ENCODE measurements around the gene CCNJ. TPM values are rescaled to one million over a fixed set of nuclear protein-coding genes. Genes with fewer than 3 reads are reported as not detected.
A peak's percentile ranks its signal among the peaks of the same experiment; 100 is the strongest.

The CCNJ gene
- polyA plus RNA-seq, 1 of the 3 experiments (the other 2 are of a cell fraction), result 4.3 TPM

DNA sequence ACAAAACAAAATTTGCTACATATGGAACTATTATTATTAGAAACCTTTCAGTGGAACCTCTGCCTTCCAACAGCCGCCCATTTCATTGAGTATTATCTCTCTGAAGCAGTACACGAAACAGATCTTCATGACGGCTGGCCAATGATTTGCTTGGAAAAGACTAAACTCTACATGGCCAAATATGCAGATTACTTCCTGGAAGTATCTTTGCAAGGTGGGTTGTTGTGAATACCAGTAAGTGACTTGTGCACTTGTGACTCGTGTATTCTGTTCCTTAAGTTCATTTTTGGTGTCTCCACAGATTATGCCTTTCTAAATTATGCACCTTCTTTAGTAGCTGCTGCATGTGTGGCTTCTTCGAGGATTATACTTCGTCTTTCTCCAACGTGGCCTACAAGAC is 13.4 kb downstream of the CCNJ start:
- WGBS (ENCODE audit: low lambda C conversion rate), result 93% methylated on average over 7 of the region's 7 CpGs
- H3K9ac ChIP-seq, result no peak overlapping the region
- no peak overlapping the region for H3K27ac ChIP-seq (ENCODE audit: low read depth in 2 of 2, low read length in 1 of 2)
- H3K9me3 ChIP-seq, result no peaks in the 10 kb centered on the region
- H3K36me3 ChIP-seq (replicated peaks in 1 of 2; ENCODE audit: control insufficient read depth in 1 of 2, insufficient read depth in 2 of 2, low read length in 1 of 2), result peaks cover 49 to 59% of the 10 kb centered on the region in 2 experiments
- no peak overlapping the region for H2AFZ ChIP-seq (ENCODE audit: low read depth)
- ChIA-PET POLR2A (no interaction called here), CTCF (no interaction called here)
- DNase-seq, result no peak
- H3K4me1 ChIP-seq (ENCODE audit: control insufficient read depth in 1 of 2, insufficient read depth in 2 of 2, low read depth in 1 of 2, low read length in 1 of 2), result no peaks in the 10 kb centered on the region
- H3K9me2 ChIP-seq, result no peaks in the 10 kb centered on the region
- H3K27me3 ChIP-seq (ENCODE audit: insufficient read depth), result no peaks in the 10 kb centered on the region
- H4K20me1 ChIP-seq (ENCODE audit: insufficient read depth), result peaks cover 9% of the 10 kb centered on the region; the same call in 1 of the 2 replicates
- no peaks in the 10 kb centered on the region for H3F3A ChIP-seq (replicated peaks; ENCODE audit: insufficient read depth)
- H3K4me2 ChIP-seq, result no peak overlapping the region
- TF ChIP-seq, protein P1, sequence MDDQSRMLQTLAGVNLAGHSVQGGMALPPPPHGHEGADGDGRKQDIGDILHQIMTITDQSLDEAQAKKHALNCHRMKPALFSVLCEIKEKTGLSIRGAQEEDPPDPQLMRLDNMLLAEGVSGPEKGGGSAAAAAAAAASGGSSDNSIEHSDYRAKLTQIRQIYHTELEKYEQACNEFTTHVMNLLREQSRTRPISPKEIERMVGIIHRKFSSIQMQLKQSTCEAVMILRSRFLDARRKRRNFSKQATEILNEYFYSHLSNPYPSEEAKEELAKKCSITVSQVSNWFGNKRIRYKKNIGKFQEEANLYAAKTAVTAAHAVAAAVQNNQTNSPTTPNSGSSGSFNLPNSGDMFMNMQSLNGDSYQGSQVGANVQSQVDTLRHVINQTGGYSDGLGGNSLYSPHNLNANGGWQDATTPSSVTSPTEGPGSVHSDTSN (IDR thresholded peaks at IDR 0.05), result no peak
- TF ChIP-seq EP300 (IDR thresholded peaks at IDR 0.05; ENCODE audit: borderline replicate concordance in 1 of 2, low read depth in 1 of 2, low read length in 1 of 2), result no peak
- no peak for TF ChIP-seq NRF1 (IDR thresholded peaks at IDR 0.05; ENCODE audit: low read depth, low read length)
- TF ChIP-seq, protein P2, sequence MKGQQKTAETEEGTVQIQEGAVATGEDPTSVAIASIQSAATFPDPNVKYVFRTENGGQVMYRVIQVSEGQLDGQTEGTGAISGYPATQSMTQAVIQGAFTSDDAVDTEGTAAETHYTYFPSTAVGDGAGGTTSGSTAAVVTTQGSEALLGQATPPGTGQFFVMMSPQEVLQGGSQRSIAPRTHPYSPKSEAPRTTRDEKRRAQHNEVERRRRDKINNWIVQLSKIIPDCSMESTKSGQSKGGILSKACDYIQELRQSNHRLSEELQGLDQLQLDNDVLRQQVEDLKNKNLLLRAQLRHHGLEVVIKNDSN (IDR thresholded peaks at IDR 0.05; ENCODE audit: borderline replicate concordance, low read depth), result no peak
- TF ChIP-seq FOSL2 (IDR thresholded peaks at IDR 0.05; ENCODE audit: borderline replicate concordance, low read depth), result no peak
- TF ChIP-seq, protein P3, sequence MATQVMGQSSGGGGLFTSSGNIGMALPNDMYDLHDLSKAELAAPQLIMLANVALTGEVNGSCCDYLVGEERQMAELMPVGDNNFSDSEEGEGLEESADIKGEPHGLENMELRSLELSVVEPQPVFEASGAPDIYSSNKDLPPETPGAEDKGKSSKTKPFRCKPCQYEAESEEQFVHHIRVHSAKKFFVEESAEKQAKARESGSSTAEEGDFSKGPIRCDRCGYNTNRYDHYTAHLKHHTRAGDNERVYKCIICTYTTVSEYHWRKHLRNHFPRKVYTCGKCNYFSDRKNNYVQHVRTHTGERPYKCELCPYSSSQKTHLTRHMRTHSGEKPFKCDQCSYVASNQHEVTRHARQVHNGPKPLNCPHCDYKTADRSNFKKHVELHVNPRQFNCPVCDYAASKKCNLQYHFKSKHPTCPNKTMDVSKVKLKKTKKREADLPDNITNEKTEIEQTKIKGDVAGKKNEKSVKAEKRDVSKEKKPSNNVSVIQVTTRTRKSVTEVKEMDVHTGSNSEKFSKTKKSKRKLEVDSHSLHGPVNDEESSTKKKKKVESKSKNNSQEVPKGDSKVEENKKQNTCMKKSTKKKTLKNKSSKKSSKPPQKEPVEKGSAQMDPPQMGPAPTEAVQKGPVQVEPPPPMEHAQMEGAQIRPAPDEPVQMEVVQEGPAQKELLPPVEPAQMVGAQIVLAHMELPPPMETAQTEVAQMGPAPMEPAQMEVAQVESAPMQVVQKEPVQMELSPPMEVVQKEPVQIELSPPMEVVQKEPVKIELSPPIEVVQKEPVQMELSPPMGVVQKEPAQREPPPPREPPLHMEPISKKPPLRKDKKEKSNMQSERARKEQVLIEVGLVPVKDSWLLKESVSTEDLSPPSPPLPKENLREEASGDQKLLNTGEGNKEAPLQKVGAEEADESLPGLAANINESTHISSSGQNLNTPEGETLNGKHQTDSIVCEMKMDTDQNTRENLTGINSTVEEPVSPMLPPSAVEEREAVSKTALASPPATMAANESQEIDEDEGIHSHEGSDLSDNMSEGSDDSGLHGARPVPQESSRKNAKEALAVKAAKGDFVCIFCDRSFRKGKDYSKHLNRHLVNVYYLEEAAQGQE (IDR thresholded peaks at IDR 0.05; ENCODE audit: low read depth, low read length), result no peak
- TF ChIP-seq JUND (IDR thresholded peaks at IDR 0.05), result no peak
- no peak for TF ChIP-seq NFIC (IDR thresholded peaks at IDR 0.05; ENCODE audit: borderline replicate concordance)
- TF ChIP-seq ELF1 (IDR thresholded peaks at IDR 0.05), result no peak
- no peak for TF ChIP-seq CHD2 (IDR thresholded peaks at IDR 0.05; ENCODE audit: low read length, partially characterized antibody)
- TF ChIP-seq GATA2 (CRISPR knock-in tag; IDR thresholded peaks at IDR 0.05), result no peak
- peaks cover 32% of the 10 kb centered on the region for H3K79me2 ChIP-seq (ENCODE audit: insufficient read depth)
- H3K4me3 ChIP-seq (ENCODE audit: low read depth in 2 of 2, low read length in 1 of 2), result no peak overlapping the region

DNA sequence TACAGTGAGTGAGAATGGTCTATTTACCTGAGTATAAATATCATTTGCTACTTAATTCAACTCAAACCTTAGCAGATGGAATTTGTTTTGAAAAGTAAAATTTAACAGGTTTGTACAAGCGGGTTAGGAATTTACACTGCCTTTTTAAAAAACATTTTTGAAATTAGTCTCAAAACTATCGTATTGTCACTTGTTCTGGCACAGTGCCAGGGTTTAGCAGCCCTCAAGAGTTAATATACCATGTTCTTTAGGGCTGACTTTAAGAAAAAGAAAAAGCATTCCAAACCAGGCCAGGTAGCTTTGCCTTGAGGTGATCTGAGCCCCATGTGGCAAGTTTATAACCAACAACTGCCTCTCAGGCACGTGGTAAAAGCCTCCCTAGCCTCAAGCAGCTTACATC is 17.8 kb downstream of the CCNJ start:
- Histone ChIP-seq H3K9me3 (no peaks in the 10 kb centered on the region), H4K20me1 (ENCODE audit: insufficient read depth) (no peaks in the 10 kb centered on the region), H3K4me1 (ENCODE audit: control insufficient read depth in 1 of 2, insufficient read depth in 2 of 2, low read depth in 1 of 2, low read length in 1 of 2) (no peaks in the 10 kb centered on the region), H3K4me2 (no peak overlapping the region), H3K36me3 (replicated peaks in 1 of 2; ENCODE audit: control insufficient read depth in 1 of 2, insufficient read depth in 2 of 2, low read length in 1 of 2) (peaks cover 46 to 47% of the 10 kb centered on the region in 2 experiments), H3K27me3 (ENCODE audit: insufficient read depth) (no peaks in the 10 kb centered on the region), H3K79me2 (ENCODE audit: insufficient read depth) (no peaks in the 10 kb centered on the region), H2AFZ (ENCODE audit: low read depth) (no peak overlapping the region), H3K4me3 (ENCODE audit: low read depth in 2 of 2, low read length in 1 of 2) (no peak overlapping the region), H3F3A (replicated peaks; ENCODE audit: insufficient read depth) (no peaks in the 10 kb centered on the region), H3K9ac (no peak overlapping the region), H3K9me2 (no peaks in the 10 kb centered on the region), H3K27ac (ENCODE audit: low read depth in 2 of 2, low read length in 1 of 2) (no peak overlapping the region)
- 95% methylated on average over 3 of the region's 3 CpGs for WGBS (ENCODE audit: low lambda C conversion rate)
- TF ChIP-seq NFIC (IDR thresholded peaks at IDR 0.05; ENCODE audit: borderline replicate concordance) (0 out of 2 replicates have a peak, but pooled peaks have one; percentile 19), TCF12 (IDR thresholded peaks at IDR 0.05) (no peak)
- CTCF ChIA-PET, result interaction anchor here (2.2 kb wide), 1 partner anchor 44 kb away, joined by 9 read pairs; no protein-coding TSS in a partner anchor
- no peak for DNase-seq
- POLR2A ChIA-PET, result interaction anchor here (1.0 kb wide), 1 partner anchor 15 kb away, joined by 3 read pairs; no protein-coding TSS in a partner anchor

All from SK-N-SH (cell line).